HG03095 (cell line): ENCODE results near the gene TEX26.
"Not testable (repeated sequence)": the region's sequence is repeated elsewhere in the genome, so short reads cannot be mapped to it uniquely, and the experiment has no call there.

Experiments
- ATAC-seq: cut with Tn5 transposase; IDR thresholded peaks from one replicate; pipeline ENCODE4 v1.9.1; 2021; ENCODE audit warnings: moderate library complexity; ENCODE audit not compliant: unreplicated experiment

The TEX26 gene

DNA sequence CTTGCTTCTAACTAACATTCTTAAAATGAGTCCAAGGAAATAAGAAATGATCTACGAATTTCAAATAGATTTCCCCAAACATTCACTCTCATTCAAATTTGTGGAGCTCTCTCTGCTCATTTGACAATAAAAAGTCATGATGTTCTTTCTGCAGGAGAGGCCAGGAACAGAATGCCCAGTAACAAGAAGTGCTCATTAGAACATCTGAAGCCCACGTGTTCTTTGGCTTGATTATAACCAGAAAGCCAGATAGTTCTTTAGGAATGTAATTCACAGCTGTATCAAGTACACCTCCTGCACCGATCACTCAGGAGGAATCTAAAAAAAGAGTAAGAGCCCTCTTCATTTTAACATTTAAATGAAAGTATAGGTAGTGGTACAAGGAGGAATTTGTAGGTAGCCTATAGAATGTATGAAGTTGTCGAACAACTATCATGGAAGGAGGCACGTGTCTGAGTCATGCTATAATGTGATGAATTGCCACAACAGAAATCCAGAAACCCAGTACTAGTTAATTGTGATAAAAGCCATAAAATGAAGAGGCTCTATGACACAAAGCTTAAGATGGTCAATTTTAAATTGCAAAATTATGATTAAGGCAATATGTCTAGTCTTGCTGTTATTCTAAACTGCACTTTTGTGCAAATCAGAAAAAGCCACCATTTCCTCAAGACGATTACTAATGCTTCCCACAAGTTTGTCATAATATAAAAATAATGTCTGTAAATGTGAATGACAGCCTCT is 13.6 kb upstream of the TEX26 start:
- no peak for ATAC-seq

DNA sequence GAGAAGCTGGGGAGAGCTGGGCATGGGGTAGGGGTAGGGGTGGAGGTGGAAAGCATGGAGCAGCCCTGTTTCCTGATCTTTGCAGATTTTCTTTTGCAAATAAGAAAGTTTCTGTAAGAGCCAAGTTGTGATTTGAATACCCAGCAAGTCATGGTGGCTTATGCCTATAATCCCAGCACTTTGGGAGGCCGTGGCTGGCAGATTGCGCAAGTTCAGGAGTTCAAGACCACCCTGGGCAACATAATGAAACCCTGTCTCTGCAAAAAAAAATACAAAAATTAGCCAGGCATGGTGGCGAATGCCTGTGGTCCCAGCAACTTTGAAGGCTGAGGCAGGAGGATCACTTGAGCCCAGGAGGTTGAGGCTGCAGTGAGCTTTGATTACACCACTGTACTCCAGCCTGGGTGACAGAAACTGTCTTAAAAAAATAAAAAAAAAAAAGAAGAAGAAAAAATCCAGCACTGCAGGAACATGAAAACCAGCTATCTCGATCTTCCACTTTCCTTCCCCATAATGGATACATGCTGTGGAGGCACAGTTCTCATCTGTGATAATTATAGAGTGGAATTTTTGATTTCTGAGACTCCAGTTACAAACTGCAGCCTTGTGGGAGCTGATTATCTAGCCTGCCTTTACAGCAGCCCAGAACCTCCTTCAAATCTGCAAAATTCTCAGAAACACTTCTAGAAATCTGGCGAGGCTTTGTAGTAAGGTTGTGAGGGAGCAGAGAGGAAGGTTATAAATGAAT is 12.1 kb upstream of the TEX26 start:
- no peak for ATAC-seq

DNA sequence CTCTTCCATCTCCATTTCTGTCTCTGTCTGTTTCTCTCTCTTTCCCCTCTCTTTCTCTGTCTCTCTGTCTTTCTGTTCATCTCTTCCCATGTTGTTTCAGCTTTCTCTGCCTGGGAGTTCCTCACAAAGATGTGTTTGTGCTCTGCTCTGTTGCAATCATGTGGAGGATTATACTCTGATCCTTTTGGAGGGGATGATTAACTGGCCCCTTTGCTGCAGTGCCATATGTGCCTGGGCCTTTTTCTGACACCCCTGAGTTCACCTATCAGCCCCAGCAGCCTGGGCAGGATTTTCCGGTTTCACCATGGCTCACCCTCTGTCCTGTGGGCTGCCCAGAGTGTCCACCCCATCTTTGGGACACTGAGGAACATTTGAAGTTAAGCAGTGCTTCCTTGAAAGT is 9.0 kb upstream of the TEX26 start:
- ATAC-seq, result no peak

DNA sequence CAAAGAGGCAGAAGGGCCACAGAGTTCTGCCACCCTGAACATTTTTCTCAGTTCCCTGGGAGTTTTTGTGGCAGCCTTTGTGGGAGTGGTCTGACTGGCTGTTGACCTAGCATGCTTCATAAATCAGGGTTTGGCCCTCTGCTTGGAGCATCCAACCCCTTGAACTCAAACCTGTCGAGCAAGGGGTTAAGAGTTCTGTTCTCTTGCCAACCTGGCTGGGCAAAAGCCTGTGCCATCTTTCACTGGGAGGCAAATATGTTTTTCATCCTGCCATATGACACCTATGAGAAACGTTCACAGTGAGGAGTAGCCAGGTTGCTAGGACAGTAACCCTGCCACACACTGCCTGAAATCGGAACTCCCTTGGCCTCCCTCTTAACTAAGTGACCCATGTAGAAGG is 7.7 kb upstream of the TEX26 start:
- no peak for ATAC-seq

DNA sequence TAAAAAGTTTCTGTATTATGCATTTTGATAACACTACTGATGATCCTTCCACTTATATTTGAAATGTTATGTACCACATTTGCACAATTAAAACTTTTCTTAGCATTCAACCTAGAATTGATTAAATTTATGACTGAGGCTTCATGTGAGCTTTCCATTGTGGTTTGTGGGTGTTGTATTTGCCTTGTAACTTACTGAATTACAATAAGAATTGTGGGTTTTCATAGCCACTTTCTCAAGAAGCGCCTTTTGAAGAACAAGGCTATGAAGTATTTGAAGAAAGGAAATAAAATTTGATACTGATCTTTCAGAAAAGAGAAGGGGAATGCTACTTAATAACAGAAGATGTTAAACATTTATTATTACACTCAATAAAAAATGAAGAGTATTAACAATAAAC is 7.0 kb upstream of the TEX26 start:
- ATAC-seq, result no peak

DNA sequence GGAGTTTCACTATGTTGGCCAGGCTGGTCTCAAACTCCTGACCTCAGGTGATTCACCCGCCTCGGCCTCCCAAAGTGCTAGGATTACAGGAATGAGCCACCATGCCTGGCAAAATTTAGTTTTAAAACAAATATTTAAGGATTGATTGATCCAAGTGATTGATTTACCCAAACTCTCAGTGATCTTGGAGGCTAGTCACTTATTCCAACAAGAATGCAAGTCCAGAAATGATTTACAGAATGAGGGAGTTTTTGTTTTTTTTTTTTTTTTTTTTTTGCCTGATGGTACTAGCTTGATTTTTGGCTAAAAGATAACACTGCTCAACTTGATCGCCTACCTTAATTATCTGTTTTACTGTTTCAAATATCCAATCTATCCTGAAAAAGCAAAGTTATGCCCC is 5.7 kb upstream of the TEX26 start:
- ATAC-seq, result no peak

DNA sequence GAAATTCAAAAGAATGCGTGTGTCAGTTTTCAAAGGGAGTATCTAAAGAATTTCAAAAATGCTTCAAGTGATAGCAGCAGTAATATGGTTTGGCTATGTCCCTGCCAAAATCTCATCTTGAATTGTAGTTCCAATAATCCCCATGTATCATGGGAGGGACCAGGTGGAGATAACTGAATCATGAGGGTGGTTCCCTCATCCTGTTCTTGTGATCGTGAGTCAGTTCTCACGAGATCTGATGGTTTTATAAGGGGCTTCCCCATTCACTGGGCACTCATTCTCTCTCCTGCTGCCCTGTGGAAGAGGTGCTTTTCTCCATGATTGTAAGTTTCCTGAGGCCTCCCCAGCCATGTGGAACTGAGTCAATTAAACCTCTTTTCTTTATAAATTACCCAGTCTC is 5.3 kb upstream of the TEX26 start:
- not testable (repeated sequence) for ATAC-seq

DNA sequence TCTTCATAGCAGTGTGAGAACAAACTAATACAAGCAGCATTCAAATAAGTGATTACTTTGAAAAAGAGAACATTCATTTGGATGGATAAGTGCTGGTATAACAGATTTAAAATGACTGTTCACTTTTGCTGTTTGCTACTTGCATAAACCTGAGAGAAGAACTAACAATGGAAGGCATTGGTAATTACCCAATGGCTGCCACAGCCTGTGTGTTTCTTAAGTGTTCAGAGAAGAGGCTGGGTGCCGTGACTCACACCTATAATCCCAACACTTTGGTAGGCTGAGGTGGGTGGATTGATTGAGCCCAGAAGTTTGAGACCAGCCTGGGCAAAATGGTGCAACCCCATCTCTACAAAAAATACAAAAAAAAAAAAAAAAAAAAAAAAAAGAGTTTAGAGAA is 4.9 kb upstream of the TEX26 start:
- ATAC-seq, result no peak

DNA sequence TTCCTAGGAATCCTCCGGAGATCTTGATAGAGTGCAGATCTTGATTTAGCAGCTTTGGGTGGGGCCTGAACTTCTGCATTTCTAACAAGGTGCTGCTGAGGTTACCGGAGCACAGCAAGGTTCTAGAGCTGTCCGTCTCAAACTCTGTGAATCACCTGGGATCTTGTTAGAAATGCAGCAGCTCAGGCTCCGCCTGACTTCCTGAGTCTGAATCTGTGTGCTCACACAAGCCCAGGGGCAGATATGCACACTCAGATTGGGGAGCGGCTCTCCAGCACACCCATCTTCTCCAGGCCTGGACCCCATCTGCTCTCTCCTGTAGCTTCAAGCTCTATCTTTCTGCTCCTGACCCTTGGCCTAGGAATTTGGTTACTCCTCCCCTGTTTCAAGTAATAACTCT is 3.5 kb upstream of the TEX26 start:
- ATAC-seq, result no peak

DNA sequence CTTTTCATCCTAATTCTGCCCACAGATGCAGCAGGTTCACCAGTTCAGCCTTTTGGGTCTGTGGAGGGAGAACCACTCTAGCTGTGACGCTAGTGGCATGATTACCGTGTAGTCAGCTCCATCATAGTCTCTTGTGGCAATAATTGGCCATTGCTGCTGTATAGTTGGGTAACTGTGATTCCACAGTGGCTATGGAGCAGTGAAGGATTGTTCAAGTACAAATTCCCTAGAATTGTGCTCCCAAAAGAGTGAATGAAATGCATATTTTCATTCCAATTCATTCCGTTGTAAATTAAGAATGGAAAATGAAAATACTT is 856 bp downstream of the TEX26 start:
- ATAC-seq, result no peak

DNA sequence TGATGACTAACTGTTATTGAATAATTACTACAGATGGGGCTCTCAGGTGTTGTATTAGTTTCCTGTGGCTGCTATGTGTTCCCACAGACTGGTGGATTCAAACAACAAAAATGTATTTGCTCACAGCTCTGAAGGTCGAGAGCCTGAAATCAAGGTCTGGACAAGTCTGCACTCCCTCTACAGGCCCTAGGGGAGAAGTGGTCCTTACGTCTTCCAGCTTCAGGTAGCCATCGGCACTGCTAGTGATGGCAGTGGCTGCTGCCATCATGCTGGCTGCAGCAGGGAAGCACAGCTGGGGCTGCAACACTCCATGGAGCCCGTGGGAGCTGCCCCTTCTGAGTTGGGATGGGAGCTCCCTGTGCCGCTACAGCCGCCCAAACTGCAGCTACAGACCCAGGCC is 1.9 kb downstream of the TEX26 start:
- no peak for ATAC-seq

DNA sequence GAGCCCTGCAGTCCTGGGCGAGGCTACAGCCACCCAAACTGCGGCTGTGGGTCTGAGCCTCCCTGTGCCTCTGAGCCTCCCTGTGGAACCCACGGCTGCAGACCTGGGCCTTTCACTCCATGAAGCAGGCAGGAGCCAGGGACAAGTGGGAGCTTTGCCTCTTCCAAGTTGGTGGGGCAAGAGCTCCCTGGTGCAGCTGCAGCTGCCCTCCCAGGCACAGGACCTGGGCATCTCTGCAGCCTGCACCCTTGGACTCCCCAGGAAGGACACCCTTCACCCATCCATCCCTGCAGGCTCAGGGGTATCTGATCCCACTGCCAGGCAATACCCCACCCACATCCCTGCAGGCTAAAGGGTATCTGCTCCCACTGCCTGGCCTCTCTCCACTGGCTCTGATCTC is 2.3 kb downstream of the TEX26 start:
- ATAC-seq, result no peak

DNA sequence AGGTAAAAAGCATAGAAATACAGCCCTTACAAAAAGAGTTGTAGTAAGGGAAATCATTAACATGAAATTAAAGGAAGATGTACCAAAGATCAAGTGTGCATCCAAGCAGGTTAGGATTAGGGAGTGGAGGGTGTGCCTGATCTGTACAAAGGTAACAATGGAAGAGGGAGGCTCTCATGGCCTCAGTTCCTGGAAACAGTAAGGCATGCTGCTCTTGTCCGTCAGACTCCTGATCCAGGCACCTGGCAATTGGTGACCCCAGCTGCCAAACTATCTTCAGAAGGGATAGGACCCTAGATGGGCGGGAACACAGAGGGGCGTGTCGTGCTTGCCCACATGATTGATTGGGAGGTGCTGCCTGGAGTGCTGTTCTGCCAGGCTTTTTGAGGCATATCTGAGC is 4.5 kb downstream of the TEX26 start:
- ATAC-seq, result no peak

DNA sequence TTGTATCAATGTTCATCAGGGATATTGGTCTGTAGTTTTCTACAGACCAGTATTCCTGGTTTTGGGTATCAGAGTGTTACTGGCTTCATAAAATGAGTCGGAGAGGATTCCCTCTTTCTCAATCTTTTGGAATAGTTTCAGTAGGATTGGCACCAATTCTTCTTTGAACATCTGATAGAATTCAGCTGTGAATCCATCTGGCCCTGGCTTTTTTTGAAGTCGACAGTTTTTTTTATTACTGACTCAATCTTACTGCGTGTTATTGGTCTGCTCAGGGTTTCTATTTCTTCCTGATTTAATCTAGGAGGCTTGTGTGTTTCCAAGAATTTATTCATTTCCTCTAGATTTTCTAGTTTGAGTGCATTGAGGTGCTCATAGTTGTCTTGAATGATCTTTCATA is 11.4 kb downstream of the TEX26 start:
- no peak for ATAC-seq

DNA sequence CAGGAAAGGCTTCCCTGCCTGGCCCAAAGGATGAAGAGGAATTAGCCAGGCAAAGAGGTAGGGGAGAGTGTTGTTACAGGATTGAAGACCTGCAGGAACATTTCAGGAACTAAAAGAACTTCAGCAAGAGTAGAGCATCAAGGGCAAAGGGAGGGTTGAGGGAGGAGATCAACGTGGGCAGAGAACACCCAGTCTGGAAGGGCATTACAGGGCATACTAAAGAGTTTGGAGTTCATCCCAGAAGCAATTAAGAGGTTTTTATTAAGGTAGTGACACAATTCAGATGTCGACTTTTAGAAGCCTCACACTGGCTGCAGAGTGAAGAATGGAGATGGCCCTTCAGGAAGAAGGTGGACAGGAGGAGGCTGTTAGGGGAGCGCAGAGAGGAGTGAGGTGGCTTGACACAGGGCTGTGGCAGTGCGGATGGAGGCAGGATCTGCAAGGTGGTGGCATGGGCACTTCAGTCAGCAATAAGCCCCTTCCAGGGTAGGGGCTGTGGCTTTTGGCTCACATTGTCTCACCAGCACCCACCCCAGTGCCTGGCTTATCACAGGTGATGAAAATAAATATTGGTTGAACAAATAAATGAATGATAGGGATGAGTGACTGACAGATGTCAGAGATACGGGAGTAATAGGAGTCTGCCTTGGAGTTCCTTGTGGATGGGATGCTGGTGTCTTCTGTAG is 24.9 kb downstream of the TEX26 start:
- ATAC-seq, result no peak

DNA sequence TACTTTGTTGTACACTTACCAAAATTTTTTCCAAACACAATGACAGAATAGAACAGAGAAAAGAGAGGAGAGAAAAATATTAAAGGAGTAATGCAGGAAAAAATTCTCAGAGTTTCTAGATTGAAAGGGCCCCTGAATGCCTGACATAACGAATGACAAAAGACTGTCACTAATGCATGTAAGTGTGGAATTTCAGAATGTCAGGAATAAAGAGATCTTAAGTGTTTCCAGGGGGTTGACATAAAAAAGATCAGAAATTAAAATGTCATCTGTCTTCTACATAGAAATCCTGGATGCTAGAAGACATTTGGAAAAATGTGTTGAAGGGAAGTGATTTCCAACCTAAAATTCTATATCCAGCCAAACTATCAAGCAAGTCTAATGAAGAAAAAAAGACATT is 27.2 kb downstream of the TEX26 start:
- ATAC-seq, result no peak

DNA sequence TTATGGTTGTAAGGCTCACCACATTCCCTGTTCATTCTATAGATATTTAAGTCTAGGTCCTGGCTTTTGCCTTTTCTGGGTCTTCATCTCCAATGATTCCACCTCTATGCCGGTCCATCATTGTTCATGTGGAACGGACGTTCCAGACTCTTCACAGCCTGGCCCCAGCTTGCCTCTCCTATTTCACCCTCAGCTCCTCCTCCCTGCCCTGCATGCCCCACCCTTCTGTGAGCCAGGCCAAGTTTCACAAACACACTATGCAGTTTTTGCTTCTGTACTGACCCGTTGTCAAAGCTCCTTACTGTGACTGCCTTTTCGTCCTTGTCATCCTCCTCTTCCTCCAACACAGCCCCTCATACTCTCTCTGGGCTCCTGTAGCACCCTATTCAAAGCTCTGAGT is 31.3 kb downstream of the TEX26 start:
- no peak for ATAC-seq

DNA sequence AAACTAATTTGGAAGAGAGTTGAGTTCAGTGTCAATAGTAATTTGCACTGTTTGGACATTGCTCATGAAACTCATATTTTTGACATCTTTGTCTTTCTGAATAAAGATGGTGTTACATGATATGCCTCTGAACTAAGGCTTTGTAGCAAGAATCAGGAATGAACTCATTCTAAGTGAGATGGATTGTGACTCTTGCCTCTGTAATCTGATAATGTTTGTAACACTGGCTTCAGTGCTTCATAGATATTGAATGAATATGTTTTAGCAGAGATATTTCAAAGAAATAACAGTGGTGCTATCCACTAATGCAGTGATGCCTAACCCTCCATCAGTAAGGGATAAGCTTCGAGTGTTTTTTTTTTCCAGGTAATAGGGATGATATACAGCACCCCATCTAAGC is 32.9 kb downstream of the TEX26 start:
- ATAC-seq, result no peak

DNA sequence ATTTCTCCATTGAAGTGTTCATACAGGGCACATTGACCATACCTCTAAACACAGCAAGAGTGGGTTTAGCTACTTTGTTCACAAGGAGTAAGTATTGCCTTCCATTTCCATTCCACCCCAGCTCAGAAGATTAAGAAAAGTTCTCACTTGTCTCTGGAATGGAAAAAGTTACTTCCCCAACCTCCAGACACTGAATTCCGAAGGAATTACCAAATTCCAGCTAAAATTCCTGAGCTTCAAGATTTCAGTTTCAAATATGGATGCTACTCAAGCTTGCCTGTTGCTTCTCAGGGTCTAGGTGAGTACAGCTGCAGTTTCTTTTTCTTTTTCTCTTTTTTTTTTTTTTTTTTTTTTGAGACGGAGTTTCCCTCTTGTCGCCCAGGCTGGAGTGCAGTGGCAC is 33.6 kb downstream of the TEX26 start:
- ATAC-seq, result no peak

DNA sequence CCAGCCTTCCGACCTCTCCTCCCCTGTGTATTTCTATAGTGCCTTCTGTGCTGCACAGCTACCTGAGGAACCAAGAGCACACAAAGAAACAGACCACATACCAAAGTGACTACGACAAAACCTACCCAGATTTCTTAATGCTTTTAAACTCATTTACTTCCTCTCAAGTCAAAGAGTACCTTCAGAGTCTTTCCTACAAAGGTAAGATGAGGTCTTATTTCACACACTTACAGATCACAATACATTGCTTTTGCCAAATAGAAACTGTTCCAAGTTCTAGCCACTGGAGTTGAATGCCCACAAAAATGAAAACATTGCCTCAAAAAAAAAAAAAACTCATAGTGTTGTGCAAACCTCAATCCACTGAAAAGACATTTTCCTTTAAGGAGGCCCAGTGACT is 36.4 kb downstream of the TEX26 start:
- no peak for ATAC-seq

DNA sequence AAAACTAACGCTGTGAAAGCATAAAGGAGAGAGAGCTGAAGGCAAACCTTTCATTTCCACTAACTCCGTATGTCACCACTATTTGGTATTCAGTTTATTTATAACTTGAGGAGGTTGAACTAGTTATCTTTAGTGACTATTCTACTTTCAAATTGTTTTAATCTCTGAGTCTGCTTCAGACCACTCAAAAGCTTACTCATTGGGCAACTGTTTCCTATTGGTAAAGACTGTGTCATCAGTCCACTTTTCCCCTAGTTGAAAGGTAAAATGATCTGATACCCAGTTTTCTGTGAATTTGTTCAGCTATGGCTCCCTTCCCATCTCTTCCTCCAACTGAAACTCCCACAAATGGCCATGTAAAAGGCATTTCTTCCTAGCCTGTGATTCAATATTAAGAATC is 39.1 kb downstream of the TEX26 start:
- ATAC-seq, result no peak

DNA sequence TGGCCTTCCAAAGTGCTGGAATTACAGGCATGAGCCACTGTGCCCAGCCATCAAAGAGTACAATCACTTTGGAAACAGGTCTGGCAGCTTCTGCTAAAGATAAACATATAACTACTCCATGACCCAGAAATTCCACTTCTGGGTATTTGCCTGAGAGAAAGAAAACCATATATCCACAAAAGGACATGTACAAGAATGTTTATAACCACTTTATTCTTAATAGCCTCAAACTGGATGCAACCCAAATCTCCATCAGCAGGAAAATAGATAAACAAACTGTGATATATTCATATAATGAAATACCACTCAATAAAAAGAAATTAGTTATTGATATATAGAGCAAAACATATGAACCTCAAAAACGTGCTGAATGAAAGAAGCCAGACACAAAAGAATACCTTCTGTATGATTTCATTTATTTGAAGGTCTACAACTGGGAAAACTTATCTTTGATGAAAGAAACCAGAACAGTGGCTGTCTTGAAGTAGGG is 40.5 kb downstream of the TEX26 start:
- no peak for ATAC-seq
